H54 (cell line): Measurements from ENCODE around the gene MACROD2.

Experiments
- DNase-seq: peaks from one replicate; pipeline ENCODE4 v3.0.0; 2011; ENCODE audit warnings: low spot score, mixed read lengths; ENCODE audit not compliant: insufficient read length
- FAIRE-seq: peaks from 3 replicates; lab custom pipeline; 2011; peaks lifted over from hg19 to GRCh38; lab: Jason Lieb, UNC
- POLR2A ChIP-seq: IDR thresholded peaks from 2 replicates; pipeline ENCODE4 v1.6.1; 2011; ENCODE audit warnings: low read depth, mild to moderate bottlenecking, low read length

Gene MACROD2

DNA sequence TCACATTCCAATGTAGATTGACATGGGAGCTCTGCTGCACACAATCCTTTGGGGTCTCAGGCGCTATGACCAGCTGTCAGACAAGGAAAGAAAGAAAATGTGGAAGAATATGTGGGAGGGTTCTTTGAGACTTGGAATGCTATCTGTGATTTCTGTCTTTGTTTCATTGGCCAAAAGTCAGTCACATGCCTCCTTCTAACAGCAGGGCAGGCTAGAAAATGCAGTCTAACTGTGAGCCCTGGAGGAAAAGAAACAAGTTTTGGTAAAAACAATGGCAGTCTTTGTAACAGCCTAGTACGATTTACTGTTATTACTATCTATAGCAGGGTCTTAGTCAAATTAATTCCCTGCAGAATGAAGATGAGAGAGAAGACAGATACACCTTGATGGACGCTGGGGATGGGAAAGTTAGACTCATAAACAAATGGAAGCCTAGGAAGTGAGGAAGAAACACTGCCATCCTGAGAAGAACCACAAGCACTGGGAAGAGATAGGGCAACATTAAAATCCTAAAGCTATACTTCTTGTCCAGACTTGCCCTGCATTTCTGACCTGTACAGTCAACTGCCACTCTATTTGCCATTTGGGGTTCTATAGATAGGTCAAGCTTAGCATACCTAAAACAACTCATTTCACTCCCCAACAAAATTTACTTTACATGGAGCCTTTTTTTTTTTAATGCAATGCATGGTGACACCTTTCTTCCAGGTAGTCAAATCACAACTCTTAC is 1744.9 kb downstream of the MACROD2 start:
- FAIRE-seq (no peak), DNase-seq (no peak)
- TF ChIP-seq POLR2A: no peak

DNA sequence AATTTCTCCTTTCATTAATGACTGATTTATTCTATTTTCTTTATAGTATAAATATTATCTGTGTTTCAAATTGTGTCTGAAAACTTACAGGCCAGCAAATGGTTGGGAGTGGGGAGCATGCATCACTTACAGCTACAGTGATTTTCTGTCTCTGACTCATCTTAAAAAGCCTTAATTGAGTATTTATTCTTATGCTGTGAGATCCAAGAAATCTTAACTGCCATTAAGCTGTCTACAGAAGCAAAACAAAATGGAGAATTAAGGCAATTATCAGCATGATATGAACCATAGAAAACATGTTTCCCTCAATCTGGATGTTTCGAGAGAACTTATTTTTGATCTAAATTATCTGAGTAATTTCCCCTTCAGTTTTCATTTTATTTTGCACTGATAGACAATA is 1746.8 kb downstream of the MACROD2 start:
- no peak for FAIRE-seq
- no peak for DNase-seq
- no peak for TF ChIP-seq POLR2A

DNA sequence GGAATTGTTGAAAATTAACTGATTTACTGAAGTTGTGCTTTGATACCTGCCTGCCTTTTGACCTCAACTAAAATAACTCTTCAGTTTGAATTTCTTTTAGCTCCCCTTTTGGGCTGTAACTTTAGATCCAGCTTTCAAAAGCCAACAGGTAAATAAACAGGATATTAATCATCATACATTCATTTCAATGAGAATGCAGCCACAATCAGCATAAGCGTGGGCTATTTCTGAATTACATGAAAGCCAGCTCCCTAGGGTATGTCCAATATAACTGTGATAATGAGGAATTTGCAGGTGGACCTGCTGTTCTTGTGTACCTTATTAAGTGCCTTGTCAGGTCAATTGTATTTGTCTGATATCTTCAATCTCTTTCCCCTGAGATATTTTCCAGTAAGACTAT is 1747.3 kb downstream of the MACROD2 start:
- FAIRE-seq (no peak), DNase-seq (no peak)
- no peak for TF ChIP-seq POLR2A

DNA sequence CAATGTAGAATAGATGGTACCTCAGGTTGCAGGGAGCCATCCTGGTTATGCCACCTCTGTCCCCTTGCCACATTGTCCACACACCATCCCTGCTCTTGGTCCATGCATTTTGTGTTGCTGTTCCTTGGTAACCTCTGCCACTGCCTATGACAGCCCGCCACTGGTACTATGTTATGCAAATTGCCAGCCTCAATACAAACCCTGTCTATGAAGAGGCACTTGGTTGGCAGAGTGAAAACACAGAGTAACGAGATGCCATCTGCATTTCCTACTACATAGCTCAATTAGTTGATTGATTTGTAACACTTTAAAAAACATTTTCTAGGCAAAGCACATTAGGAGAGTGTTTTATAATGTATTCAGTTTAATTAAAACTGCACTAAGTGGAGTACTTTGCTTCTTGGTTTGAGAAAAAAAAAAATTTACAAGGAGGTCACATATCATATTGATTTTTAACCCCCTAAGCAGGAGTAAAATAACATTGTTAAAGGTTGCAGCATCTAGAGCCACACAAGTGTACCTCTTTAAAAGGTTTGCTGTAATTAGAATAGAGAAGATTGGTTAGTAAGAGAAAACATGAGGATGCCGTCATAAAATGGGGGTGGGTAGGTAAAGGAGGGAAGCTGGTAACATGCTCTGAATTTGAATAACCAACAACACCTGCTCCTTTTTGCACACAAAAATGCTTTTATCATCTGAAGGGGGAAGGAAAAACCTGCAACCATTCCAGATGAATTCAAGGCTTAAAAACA is 1760.9 kb downstream of the MACROD2 start:
- FAIRE-seq: no peak
- DNase-seq: no peak
- no peak for TF ChIP-seq POLR2A

DNA sequence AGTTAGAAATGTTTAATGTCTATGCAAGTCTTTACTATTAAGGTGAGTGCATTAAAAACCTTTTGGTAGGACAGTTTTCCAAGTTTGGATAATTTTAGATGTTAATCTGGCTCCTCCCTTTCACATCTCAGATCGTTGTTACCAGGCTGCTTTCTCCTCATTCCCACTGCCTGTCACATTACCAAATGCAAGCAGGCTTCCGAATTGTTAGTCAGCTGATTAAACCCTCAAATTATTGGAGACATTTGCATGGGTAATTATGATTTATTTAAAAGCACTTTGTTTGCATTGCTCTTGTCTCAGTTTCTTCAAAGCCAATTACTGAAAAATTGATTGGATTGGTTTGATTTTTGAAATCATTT is 1761.4 kb downstream of the MACROD2 start:
- no peak for TF ChIP-seq POLR2A
- FAIRE-seq (no peak), DNase-seq (no peak)

DNA sequence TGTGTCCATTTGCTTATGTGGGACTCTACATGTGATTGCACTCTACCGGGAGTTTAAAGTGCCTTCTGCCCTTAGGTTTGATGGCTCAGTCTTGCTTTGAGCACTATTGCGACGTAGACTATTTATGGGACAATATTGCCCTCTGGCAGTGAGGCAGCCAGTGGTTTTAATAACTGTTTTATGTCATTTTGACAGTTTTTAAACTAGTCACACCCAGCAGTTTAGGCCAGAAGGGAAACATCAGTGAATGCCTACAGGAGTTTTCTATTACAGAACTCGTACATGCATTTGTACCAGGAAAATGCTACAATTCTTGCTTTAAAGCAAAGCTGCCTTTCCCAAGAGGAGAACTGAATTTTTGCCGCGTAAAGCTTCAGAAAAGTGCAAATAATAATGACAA is 1764.3 kb downstream of the MACROD2 start:
- no peak for DNase-seq
- TF ChIP-seq POLR2A: no peak
- no peak for FAIRE-seq

DNA sequence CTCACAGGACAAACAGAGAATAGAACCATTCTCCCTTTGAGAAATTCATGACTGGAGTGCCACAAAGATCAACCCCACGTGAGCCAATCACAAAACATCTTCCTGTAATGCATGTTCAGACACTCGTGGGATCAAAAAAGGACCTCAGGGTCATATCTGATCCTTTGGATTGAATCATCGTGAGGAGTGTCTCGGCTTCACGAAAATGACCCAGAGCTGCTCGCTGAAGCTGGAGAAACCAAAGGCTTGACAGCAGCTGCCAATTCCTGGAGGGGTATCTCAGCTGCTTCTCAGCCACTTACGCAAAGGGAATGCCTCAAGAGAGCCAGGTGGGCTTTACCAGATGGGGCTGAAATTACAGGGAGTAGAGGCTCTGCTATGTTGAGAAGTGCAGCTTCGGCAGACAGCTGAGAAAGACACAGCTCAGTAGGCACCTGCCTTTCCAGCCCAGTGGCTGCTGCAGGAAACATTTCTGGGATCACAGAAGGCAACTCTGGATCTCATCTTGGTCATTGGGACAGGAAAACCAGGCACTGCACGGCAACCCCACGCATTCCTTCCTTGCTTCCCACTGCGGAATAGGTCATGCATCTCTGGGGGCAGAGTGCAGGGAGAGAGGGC is 1764.8 kb downstream of the MACROD2 start:
- FAIRE-seq (no peak), DNase-seq (no peak)
- no peak for TF ChIP-seq POLR2A

DNA sequence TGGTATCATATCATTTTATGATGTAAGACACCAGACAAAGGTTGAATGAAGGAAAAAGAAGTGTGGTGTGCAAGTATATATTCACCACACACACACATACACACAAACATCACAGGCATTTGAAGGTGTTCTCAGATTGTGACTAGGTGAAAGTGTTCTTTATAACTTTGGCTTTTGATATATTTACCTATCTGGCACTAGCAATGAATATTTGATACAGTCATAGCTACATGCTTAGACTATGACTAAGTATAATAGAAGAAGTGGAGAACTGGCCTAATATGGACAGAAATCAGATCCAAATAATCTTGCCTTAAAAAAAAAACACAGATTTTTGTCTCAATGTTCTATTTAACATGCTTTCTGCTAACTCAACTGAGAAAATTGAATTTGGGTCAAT is 1768.0 kb downstream of the MACROD2 start:
- no peak for TF ChIP-seq POLR2A
- DNase-seq (no peak), FAIRE-seq (no peak)

DNA sequence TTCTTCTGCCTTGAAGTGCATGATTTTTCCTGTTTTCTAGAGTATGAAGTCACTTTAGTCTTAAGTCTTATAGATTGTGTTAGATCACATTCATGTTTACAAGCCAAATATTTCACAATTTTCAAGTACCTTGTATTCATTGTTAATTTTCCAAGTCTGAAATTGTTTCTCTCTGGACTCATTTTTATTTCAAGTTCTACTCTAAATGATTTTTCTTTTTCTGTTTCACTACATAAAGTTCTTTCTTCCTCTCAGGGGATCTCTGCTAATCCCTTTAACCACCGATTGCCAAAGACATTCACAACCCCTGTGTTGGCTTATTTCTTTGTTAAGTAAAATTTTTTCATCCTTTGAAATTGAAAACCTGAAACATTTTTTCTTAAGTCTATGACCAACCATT is 1772.3 kb downstream of the MACROD2 start:
- FAIRE-seq (no peak), DNase-seq (no peak)
- no peak for TF ChIP-seq POLR2A

DNA sequence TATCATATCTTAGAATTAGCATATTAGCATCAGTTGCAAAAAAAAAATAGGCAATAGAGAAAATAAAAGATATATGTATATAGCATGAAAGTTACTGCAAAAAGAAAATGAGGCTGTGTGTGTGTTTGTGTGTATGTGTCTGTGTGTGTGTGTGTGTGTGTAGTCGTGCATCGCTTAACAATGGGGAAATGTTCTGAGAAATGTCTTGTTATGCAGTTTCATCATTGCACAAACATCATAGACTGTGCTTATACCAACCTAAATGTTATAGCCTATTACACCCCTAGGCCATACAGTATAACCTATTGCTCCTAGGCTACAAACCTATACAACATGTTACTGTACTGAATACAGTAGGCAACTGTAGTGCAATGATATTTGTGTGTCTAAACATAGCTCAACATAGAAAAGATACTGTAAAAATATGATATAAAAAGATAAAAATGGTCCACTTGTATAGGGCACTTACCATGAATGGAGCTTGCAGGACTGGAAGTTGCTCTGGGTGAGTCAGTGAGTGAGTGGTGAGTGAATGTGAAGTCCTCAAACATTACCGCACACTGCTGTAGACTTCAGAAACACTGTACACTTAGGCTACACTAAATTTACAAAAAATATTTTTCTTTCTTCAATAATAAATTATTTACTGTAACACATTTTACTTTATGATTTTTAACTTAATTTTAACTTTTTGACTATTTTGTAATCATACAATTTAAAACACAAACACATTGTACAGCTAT is 1772.9 kb downstream of the MACROD2 start:
- FAIRE-seq (no peak), DNase-seq (no peak)
- no peak for TF ChIP-seq POLR2A

DNA sequence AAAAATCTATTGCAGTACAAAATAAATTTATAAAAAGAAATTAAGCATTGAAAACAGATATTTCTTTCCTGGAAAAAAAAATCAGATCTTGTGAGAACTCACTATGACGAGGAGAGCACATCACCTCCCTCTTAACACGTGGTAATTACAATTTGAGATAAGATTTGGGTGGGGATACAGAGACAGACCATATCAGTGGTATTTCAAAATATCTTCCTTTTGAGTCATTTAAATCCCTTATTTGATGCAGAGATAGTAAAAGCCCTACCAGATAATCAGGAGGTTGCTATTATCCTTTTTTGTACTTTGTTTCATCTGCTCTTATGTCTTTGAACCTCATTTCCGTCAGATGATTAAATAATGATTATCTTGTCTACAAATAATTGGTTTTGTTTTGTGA is 1777.5 kb downstream of the MACROD2 start:
- no peak for TF ChIP-seq POLR2A
- FAIRE-seq: no peak

DNA sequence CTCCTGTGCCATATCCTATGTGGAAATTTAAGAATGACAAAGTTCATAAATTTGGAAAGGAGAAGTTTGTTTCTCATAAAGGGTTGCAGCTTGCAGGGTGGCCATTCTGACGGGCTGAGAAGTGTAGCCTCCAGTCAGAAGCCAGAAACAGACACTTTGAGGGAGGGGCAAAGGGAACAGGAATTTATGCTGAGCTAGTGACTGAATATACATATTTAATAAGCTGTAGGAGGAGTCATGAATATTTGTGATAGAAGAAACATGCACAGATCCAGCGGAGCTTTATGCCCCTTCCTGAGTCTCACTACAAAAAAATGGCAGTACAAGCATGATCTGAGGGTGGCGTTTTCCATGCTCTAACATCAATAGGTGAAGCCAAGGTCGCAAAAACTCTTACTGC is 1779.6 kb downstream of the MACROD2 start:
- no peak for FAIRE-seq
- no peak for DNase-seq
- TF ChIP-seq POLR2A: no peak

More for the DNA sequence above, 1777.5 kb downstream of the MACROD2 start:
- DNase-seq: no peak

DNA sequence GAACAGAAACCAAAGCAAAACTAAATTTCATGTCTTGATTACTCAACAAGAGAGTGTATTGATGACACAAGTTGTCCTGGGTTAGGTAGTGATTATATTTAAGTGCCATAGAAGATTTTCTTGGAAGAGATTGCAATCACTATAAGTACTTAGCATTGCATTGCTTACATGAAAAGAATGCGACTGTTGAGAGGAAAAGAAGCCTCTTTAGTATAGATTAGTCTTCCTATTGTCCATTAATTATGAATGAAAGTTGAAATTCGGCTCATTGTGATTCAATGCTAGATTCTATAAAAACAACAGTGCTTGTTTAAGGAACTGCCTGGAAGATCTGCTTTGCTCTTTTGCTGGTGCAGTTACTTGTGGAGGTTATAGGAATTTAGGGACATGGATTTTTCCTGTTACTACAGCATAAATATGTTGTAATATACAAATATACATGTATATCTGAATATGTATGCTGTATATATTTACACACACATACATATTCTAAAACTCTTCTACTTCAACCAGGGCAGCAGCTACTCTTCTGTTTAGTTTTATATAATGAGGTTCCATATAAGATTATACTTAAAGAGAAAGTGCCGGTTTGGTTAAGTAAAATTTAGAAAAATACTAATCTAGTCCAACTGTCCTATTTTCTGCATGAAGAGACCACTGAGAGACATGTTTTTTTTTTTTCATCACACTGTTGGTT is 1781.6 kb downstream of the MACROD2 start:
- no peak for FAIRE-seq
- DNase-seq: no peak
- no peak for TF ChIP-seq POLR2A
